ENCODE results near the gene ANKRD33. TPM values are rescaled to one million over a fixed set of nuclear protein-coding genes. Genes with fewer than 3 reads are reported as not detected.
A peak's percentile ranks its signal among the peaks of the same experiment; 100 is the strongest.

The ANKRD33 gene
- total and polyA plus RNA-seq, 2 of the 4 experiments (the other 2 are of a cell fraction), result under 0.01 to 0.03 TPM

- dilution Hi-C loops (cut with HindIII; ENCODE audit: low sequenced_read_pairs, unreplicated experiment) (no loop called here), intact Hi-C loops (cut with micrococcal nuclease) (no loop called here), in situ Hi-C loops (cut with MboI; ENCODE audit: low sequenced_read_pairs) (no loop called here)
- Histone ChIP-seq H3K79me1 (ENCODE audit: low read depth in 1 of 2, low read length in 2 of 2) (peaks cover 0 to 22% of the 10 kb centered on the region in 2 experiments; a peak in 3 of 4 replicates), H2BK15ac (ENCODE audit: low read depth, low read length) (peak overlapping the region; percentile 45; the same call in 2 of the 3 replicates), H3K23ac (ENCODE audit: low read depth, low read length) (peak overlapping the region; percentile 59; the same call in 1 of the 2 replicates), H3K4me3 (ENCODE audit: insufficient read depth, low read depth, low read length) (no peak overlapping the region; the same call in 1 of the 2 replicates), H3K4me2 (ENCODE audit: low read depth, low read length) (no peak overlapping the region), H4K5ac (ENCODE audit: low read depth, low read length) (peak overlapping the region; percentile 26; the same call in 1 of the 2 replicates), H3K27ac (ENCODE audit: insufficient read depth, low read length) (no peak overlapping the region), H3K9me3 (ENCODE audit: control insufficient read depth, insufficient read depth, low read length) (no peaks in the 10 kb centered on the region), H3K4ac (ENCODE audit: low read depth, low read length) (peak overlapping the region; percentile 92), H2BK5ac (ENCODE audit: low read depth, low read length, poor library complexity, severe bottlenecking) (no peak overlapping the region), H2AK9ac (replicated peaks; ENCODE audit: low read depth, low read length, poor library complexity) (peak overlapping the region; percentile 2), H4K8ac (ENCODE audit: low read depth in 2 of 2, low read length in 2 of 2) (peak overlapping the region in 1 of 2 experiments; percentile 82; a peak in 2 of 4 replicates), H3K27me3 (ENCODE audit: control insufficient read depth, insufficient read depth, low read length) (no peaks in the 10 kb centered on the region), H2AFZ (replicated peaks; ENCODE audit: low read length, poor library complexity) (peak overlapping the region; percentile 87), H2BK120ac (ENCODE audit: low read depth, low read length) (peak overlapping the region; percentile 83), H2BK20ac (ENCODE audit: low read depth, low read length) (peak overlapping the region; percentile 88; the same call in 1 of the 2 replicates), H2AK5ac (ENCODE audit: low read depth, low read length) (peak overlapping the region; percentile 92), H3K18ac (ENCODE audit: low read depth, low read length) (peak overlapping the region; percentile 2; the same call in 1 of the 2 replicates), H3K4me1 (ENCODE audit: control insufficient read depth, insufficient read depth, low read length) (peaks cover 33% of the 10 kb centered on the region), H3K9me1 (ENCODE audit: insufficient read depth, low read length) (peaks cover 43% of the 10 kb centered on the region), H3K56ac (ENCODE audit: extremely low read depth, insufficient read depth, low read length) (no peak overlapping the region), H3K36me3 (ENCODE audit: control insufficient read depth, insufficient read depth, low read length) (no peaks in the 10 kb centered on the region), H3K9ac (ENCODE audit: low read depth, low read length) (no peak overlapping the region), H4K91ac (ENCODE audit: insufficient read depth, low read depth, low read length) (peak overlapping the region; percentile 37), H4K20me1 (ENCODE audit: insufficient read depth, low read length) (no peaks in the 10 kb centered on the region), H3K14ac (replicated peaks; ENCODE audit: low read depth, low read length) (peak overlapping the region; percentile 78)
- WGBS, 2 experiments (ENCODE audit: extremely low coverage in 2 of 2, insufficient read length in 1 of 2), result 60% methylated on average over 2 of the region's 23 CpGs; no CpG with 5 or more reads in 1 of the 2 experiments
- CTCF ChIA-PET, result interaction anchor here (2.4 kb wide), 1 partner anchor 16 kb away, joined by 8 read pairs; no protein-coding TSS in a partner anchor
- BruUV-seq (replicated peaks), result no TSS peak
- DNase-seq (no peak), ATAC-seq (ENCODE audit: low read depth) (no peak)
- no peak for TF ChIP-seq RCOR1 (IDR thresholded peaks at IDR 0.05; ENCODE audit: insufficient replicate concordance, low read length)
- POLR2A ChIA-PET (ENCODE audit: unreplicated experiment), result no interaction called here
Observed at GRCh38 chr12:51906430-51907082, 18.7 kb downstream of the ANKRD33 start.

Measured in IMR-90 (cell line).